ENCODE data around the gene CRCP.
"Not testable (repeated sequence)": the region's sequence is repeated elsewhere in the genome, so short reads cannot be mapped to it uniquely, and the experiment has no call there.

The CRCP gene

GRCh38 chr7:66163186-66163610, 48.6 kb downstream of the CRCP start:
- H3K27ac ChIP-seq (ENCODE audit: low read depth, low read length): no peak overlapping the region

GRCh38 chr7:66164356-66164755, 49.7 kb downstream of the CRCP start:
- Histone ChIP-seq H3K27me3 (ENCODE audit: insufficient read depth, low read length) (no peaks in the 10 kb centered on the region), H3K9ac (ENCODE audit: low read depth, low read length) (no peak overlapping the region), H3K4me1 (ENCODE audit: insufficient read depth, low read length) (no peaks in the 10 kb centered on the region), H3K36me3 (ENCODE audit: insufficient read depth, low read length) (no peaks in the 10 kb centered on the region), H3K4me3 (ENCODE audit: low read length) (no peak overlapping the region), H3K27ac (ENCODE audit: low read depth, low read length) (no peak overlapping the region), H3K9me3 (ENCODE audit: insufficient read depth, low read depth, low read length) (no peaks in the 10 kb centered on the region)
- WGBS: 94% methylated on average over 7 of the region's 7 CpGs

More at GRCh38 chr7:66163186-66163610, 48.6 kb downstream of the CRCP start:
- Histone ChIP-seq H3K4me3 (ENCODE audit: low read length) (no peak overlapping the region), H3K9ac (ENCODE audit: low read depth, low read length) (no peak overlapping the region), H3K36me3 (ENCODE audit: insufficient read depth, low read length) (peaks cover 5% of the 10 kb centered on the region), H3K27me3 (ENCODE audit: insufficient read depth, low read length) (no peaks in the 10 kb centered on the region), H3K4me1 (ENCODE audit: insufficient read depth, low read length) (no peaks in the 10 kb centered on the region), H3K9me3 (ENCODE audit: insufficient read depth, low read depth, low read length) (no peaks in the 10 kb centered on the region)
- 84% methylated on average over 1 of the region's 1 CpG for WGBS

GRCh38 chr7:66167773-66168387, 53.2 kb downstream of the CRCP start:
- 89% methylated on average over 7 of the region's 7 CpGs for WGBS
- no peaks in the 10 kb centered on the region for H3K27me3 ChIP-seq (ENCODE audit: insufficient read depth, low read length)

DNA sequence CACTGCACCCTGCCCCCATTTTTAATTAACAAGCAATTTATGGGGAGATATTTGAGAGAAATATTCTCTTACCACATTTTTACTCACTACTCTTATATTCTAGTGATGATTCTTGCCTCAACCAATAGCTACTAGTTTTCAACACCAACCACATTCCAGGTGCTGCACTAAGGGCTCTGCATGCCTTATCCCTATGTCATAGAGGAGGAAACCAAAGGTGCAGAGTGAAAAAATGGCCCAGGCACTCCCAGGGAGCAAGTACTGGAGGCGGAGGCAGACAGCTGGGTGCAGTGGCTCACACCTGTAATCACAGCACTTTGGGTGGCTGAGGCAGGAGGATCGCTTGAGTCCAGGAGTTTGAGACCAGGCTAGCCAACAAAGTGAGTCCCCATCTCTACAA, 55.0 kb downstream of the CRCP start:
- no peaks in the 10 kb centered on the region for H3K4me1 ChIP-seq (ENCODE audit: insufficient read depth, low read length)
- H3K36me3 ChIP-seq (ENCODE audit: insufficient read depth, low read length): no peaks in the 10 kb centered on the region
- H3K4me3 ChIP-seq (ENCODE audit: low read length): no peak overlapping the region
- H3K27me3 ChIP-seq (ENCODE audit: insufficient read depth, low read length): no peaks in the 10 kb centered on the region
- 84% methylated on average over 2 of the region's 2 CpGs for WGBS
- H3K27ac ChIP-seq (ENCODE audit: low read depth, low read length): no peak overlapping the region
- no peak overlapping the region for H3K9ac ChIP-seq (ENCODE audit: low read depth, low read length)
- H3K9me3 ChIP-seq (ENCODE audit: insufficient read depth, low read depth, low read length): no peaks in the 10 kb centered on the region

More at GRCh38 chr7:66167773-66168387, 53.2 kb downstream of the CRCP start:
- no peak overlapping the region for H3K9ac ChIP-seq (ENCODE audit: low read depth, low read length)
- no peaks in the 10 kb centered on the region for H3K4me1 ChIP-seq (ENCODE audit: insufficient read depth, low read length)
- H3K36me3 ChIP-seq (ENCODE audit: insufficient read depth, low read length): no peaks in the 10 kb centered on the region
- H3K9me3 ChIP-seq (ENCODE audit: insufficient read depth, low read depth, low read length): no peaks in the 10 kb centered on the region
- H3K27ac ChIP-seq (ENCODE audit: low read depth, low read length): no peak overlapping the region
- H3K4me3 ChIP-seq (ENCODE audit: low read length): no peak overlapping the region

GRCh38 chr7:66170309-66171231, 55.9 kb downstream of the CRCP start:
- H3K27ac ChIP-seq (ENCODE audit: low read depth, low read length): no peak overlapping the region
- no peaks in the 10 kb centered on the region for H3K27me3 ChIP-seq (ENCODE audit: insufficient read depth, low read length)
- H3K9ac ChIP-seq (ENCODE audit: low read depth, low read length): no peak overlapping the region
- no peaks in the 10 kb centered on the region for H3K9me3 ChIP-seq (ENCODE audit: insufficient read depth, low read depth, low read length)
- no peak overlapping the region for H3K4me3 ChIP-seq (ENCODE audit: low read length)
- WGBS: 86% methylated on average over 15 of the region's 16 CpGs
- no peaks in the 10 kb centered on the region for H3K4me1 ChIP-seq (ENCODE audit: insufficient read depth, low read length)
- no peaks in the 10 kb centered on the region for H3K36me3 ChIP-seq (ENCODE audit: insufficient read depth, low read length)

GRCh38 chr7:66172536-66173401, 58.1 kb downstream of the CRCP start:
- not testable (repeated sequence) for H3K9me3 ChIP-seq (ENCODE audit: insufficient read depth, low read depth, low read length); H3K4me3 ChIP-seq (ENCODE audit: low read length); H3K4me1 ChIP-seq (ENCODE audit: insufficient read depth, low read length); H3K9ac ChIP-seq (ENCODE audit: low read depth, low read length); H3K27me3 ChIP-seq (ENCODE audit: insufficient read depth, low read length); H3K27ac ChIP-seq (ENCODE audit: low read depth, low read length); H3K36me3 ChIP-seq (ENCODE audit: insufficient read depth, low read length)
- 88% methylated on average over 9 of the region's 9 CpGs for WGBS

GRCh38 chr7:66173856-66174255, 59.2 kb downstream of the CRCP start:
- no peaks in the 10 kb centered on the region for H3K9me3 ChIP-seq (ENCODE audit: insufficient read depth, low read depth, low read length)
- no peak overlapping the region for H3K9ac ChIP-seq (ENCODE audit: low read depth, low read length)
- no peaks in the 10 kb centered on the region for H3K4me1 ChIP-seq (ENCODE audit: insufficient read depth, low read length)
- H3K4me3 ChIP-seq (ENCODE audit: low read length): no peak overlapping the region
- no peaks in the 10 kb centered on the region for H3K27me3 ChIP-seq (ENCODE audit: insufficient read depth, low read length)
- 94% methylated on average over 4 of the region's 5 CpGs for WGBS
- no peak overlapping the region for H3K27ac ChIP-seq (ENCODE audit: low read depth, low read length)
- no peaks in the 10 kb centered on the region for H3K36me3 ChIP-seq (ENCODE audit: insufficient read depth, low read length)

DNA sequence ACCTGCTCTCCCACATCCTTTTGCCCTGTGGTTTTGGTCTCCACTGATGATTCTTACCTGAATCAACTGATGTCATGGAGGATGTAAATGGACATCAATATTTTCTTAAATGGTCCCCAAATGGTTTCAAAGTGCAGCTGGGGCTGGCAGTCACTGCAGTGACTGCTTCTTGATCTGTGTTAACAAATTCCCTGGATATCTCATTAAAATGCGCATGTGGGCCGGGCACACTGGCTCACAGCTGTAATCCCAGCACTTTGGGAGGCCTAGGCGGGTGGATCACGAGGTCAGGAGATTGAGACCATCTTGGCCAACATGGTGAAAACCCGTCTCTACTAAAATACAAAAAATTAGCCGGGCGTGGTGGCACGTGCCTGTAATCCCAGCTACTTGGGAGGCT, 60.4 kb downstream of the CRCP start:
- not testable (repeated sequence) for H3K9me3 ChIP-seq (ENCODE audit: insufficient read depth, low read depth, low read length); H3K27ac ChIP-seq (ENCODE audit: low read depth, low read length); H3K36me3 ChIP-seq (ENCODE audit: insufficient read depth, low read length); H3K27me3 ChIP-seq (ENCODE audit: insufficient read depth, low read length); H3K4me1 ChIP-seq (ENCODE audit: insufficient read depth, low read length); H3K9ac ChIP-seq (ENCODE audit: low read depth, low read length); H3K4me3 ChIP-seq (ENCODE audit: low read length)
- 80% methylated on average over 8 of the region's 8 CpGs for WGBS

GRCh38 chr7:66176914-66177313, 62.3 kb downstream of the CRCP start:
- no peak overlapping the region for H3K9ac ChIP-seq (ENCODE audit: low read depth, low read length)
- H3K27ac ChIP-seq (ENCODE audit: low read depth, low read length): no peak overlapping the region
- H3K4me3 ChIP-seq (ENCODE audit: low read length): no peak overlapping the region
- no peaks in the 10 kb centered on the region for H3K36me3 ChIP-seq (ENCODE audit: insufficient read depth, low read length)
- no peaks in the 10 kb centered on the region for H3K9me3 ChIP-seq (ENCODE audit: insufficient read depth, low read depth, low read length)
- H3K4me1 ChIP-seq (ENCODE audit: insufficient read depth, low read length): no peaks in the 10 kb centered on the region
- WGBS: 89% methylated on average over 2 of the region's 2 CpGs
- no peaks in the 10 kb centered on the region for H3K27me3 ChIP-seq (ENCODE audit: insufficient read depth, low read length)

DNA sequence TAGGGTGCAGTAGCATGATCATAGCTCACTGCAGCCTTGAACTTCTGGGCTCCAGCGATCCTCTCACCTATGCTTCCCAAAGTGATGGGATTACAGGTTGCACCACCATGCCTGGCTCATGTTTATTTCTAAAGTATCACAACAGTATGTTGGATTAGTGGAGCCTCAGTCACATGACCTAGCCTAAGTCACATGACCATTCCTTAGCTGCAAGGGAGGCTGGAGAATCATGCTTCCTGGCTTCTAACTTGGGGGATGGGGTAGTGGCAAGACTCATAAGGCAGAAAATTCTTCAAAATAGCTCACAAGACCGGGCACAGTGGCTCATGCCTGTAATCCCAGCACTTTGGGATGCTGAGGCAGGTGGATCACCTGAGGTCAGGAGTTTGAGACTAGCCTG, 63.6 kb downstream of the CRCP start:
- no peak overlapping the region for H3K9ac ChIP-seq (ENCODE audit: low read depth, low read length)
- 98% methylated on average over 2 of the region's 2 CpGs for WGBS

DNA sequence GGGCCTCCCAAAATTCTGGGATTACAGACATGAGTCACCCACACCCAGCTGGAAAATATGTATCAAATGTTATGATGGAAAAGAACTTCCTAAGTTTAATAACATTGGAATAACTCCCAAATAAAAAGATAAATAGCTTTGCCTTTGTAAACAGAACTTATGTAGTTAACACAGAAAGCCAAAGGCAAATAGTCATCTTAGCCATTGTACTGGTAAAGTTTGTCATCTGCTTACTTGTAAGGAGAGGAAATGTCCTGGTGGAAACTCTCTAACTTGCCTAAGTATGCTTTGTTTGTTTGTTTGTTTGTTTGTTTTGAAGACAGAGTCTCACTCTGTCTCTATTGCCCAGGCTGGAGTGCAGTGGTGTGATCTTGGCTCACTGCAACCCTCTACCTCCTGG, 66.7 kb downstream of the CRCP start:
- Histone ChIP-seq H3K9ac (ENCODE audit: low read depth, low read length) (no peak overlapping the region), H3K4me1 (ENCODE audit: insufficient read depth, low read length) (no peaks in the 10 kb centered on the region), H3K36me3 (ENCODE audit: insufficient read depth, low read length) (no peaks in the 10 kb centered on the region), H3K27me3 (ENCODE audit: insufficient read depth, low read length) (no peaks in the 10 kb centered on the region), H3K27ac (ENCODE audit: low read depth, low read length) (no peak overlapping the region), H3K9me3 (ENCODE audit: insufficient read depth, low read depth, low read length) (no peaks in the 10 kb centered on the region), H3K4me3 (ENCODE audit: low read length) (no peak overlapping the region)

More for the DNA sequence above, 63.6 kb downstream of the CRCP start:
- Histone ChIP-seq H3K27ac (ENCODE audit: low read depth, low read length) (no peak overlapping the region), H3K4me1 (ENCODE audit: insufficient read depth, low read length) (no peaks in the 10 kb centered on the region), H3K27me3 (ENCODE audit: insufficient read depth, low read length) (no peaks in the 10 kb centered on the region), H3K36me3 (ENCODE audit: insufficient read depth, low read length) (no peaks in the 10 kb centered on the region), H3K9me3 (ENCODE audit: insufficient read depth, low read depth, low read length) (no peaks in the 10 kb centered on the region), H3K4me3 (ENCODE audit: low read length) (no peak overlapping the region)

Measured in HUES64 (cell line).